H1 (cell line): ENCODE results near the gene HTR3B. TPM values are rescaled to one million over a fixed set of nuclear protein-coding genes. Genes with fewer than 3 reads are reported as not detected.

ENCODE experiments used
- polyA plus RNA-seq, 7 experiments: library from polyadenylated mRNA; depleted of rRNA in 3 of 7; stranded (reverse) in 5 of 7; unstranded in 2 of 7; fragments of >200 nt in 5 of 7; fragments of 200-250 nt in 2 of 7; gene quantifications; 1 replicate in 5 of 7; 2 replicates in 1 of 7; 4 replicates in 1 of 7; pipeline versions ENCODE4 v1.2.1 to v1.2.3, GENCODE V29; 2011 to 2013; ENCODE audit warnings: missing spikeins in 2 of 7, mixed read lengths in 2 of 7
- total RNA-seq: library from RNA; stranded (reverse); fragmentation: NEBNext Ultra II Directional; extraction: Animal tissue kit (Norgen Biotek cat#: 25700); gene quantifications from 2 replicates; pipeline ENCODE4 v1.2.1, GENCODE V29; 2021
- TF ChIP-seq, protein P1 (sequence below): fragments of 300-600 bp; sonication (generic); IDR thresholded peaks from 2 replicates; pipeline ENCODE4 v1.7.1; 2012; ENCODE audit warnings: low read length, moderate library complexity, mild to moderate bottlenecking, inconsistent platforms; ENCODE audit not compliant: insufficient replicate concordance

HTR3B gene
- total and polyA plus RNA-seq, 2 of the 8 experiments (the other 6 are each of a cell fraction or from before 2014, with no cell fraction given) = not detected

DNA sequence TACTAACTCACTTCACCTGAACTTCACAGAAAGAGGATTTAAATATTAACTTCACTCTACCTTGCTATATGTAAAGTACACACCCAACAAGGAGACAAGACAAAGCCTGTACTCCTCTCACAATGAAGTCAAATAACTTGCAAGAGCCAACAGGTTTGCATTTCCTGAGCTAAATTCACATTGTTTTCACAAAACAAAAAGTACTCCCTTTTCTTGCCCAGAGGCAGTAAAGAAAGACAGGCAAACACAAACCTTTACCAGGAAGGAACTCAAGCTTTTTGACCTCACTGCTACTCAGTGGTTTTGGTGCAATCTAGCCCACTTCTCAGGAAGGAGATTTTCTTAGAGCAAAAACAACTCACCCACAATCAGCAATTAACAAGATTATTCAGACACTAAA, 44.9 kb upstream of the HTR3B start (continued):
- TF ChIP-seq, protein P1, sequence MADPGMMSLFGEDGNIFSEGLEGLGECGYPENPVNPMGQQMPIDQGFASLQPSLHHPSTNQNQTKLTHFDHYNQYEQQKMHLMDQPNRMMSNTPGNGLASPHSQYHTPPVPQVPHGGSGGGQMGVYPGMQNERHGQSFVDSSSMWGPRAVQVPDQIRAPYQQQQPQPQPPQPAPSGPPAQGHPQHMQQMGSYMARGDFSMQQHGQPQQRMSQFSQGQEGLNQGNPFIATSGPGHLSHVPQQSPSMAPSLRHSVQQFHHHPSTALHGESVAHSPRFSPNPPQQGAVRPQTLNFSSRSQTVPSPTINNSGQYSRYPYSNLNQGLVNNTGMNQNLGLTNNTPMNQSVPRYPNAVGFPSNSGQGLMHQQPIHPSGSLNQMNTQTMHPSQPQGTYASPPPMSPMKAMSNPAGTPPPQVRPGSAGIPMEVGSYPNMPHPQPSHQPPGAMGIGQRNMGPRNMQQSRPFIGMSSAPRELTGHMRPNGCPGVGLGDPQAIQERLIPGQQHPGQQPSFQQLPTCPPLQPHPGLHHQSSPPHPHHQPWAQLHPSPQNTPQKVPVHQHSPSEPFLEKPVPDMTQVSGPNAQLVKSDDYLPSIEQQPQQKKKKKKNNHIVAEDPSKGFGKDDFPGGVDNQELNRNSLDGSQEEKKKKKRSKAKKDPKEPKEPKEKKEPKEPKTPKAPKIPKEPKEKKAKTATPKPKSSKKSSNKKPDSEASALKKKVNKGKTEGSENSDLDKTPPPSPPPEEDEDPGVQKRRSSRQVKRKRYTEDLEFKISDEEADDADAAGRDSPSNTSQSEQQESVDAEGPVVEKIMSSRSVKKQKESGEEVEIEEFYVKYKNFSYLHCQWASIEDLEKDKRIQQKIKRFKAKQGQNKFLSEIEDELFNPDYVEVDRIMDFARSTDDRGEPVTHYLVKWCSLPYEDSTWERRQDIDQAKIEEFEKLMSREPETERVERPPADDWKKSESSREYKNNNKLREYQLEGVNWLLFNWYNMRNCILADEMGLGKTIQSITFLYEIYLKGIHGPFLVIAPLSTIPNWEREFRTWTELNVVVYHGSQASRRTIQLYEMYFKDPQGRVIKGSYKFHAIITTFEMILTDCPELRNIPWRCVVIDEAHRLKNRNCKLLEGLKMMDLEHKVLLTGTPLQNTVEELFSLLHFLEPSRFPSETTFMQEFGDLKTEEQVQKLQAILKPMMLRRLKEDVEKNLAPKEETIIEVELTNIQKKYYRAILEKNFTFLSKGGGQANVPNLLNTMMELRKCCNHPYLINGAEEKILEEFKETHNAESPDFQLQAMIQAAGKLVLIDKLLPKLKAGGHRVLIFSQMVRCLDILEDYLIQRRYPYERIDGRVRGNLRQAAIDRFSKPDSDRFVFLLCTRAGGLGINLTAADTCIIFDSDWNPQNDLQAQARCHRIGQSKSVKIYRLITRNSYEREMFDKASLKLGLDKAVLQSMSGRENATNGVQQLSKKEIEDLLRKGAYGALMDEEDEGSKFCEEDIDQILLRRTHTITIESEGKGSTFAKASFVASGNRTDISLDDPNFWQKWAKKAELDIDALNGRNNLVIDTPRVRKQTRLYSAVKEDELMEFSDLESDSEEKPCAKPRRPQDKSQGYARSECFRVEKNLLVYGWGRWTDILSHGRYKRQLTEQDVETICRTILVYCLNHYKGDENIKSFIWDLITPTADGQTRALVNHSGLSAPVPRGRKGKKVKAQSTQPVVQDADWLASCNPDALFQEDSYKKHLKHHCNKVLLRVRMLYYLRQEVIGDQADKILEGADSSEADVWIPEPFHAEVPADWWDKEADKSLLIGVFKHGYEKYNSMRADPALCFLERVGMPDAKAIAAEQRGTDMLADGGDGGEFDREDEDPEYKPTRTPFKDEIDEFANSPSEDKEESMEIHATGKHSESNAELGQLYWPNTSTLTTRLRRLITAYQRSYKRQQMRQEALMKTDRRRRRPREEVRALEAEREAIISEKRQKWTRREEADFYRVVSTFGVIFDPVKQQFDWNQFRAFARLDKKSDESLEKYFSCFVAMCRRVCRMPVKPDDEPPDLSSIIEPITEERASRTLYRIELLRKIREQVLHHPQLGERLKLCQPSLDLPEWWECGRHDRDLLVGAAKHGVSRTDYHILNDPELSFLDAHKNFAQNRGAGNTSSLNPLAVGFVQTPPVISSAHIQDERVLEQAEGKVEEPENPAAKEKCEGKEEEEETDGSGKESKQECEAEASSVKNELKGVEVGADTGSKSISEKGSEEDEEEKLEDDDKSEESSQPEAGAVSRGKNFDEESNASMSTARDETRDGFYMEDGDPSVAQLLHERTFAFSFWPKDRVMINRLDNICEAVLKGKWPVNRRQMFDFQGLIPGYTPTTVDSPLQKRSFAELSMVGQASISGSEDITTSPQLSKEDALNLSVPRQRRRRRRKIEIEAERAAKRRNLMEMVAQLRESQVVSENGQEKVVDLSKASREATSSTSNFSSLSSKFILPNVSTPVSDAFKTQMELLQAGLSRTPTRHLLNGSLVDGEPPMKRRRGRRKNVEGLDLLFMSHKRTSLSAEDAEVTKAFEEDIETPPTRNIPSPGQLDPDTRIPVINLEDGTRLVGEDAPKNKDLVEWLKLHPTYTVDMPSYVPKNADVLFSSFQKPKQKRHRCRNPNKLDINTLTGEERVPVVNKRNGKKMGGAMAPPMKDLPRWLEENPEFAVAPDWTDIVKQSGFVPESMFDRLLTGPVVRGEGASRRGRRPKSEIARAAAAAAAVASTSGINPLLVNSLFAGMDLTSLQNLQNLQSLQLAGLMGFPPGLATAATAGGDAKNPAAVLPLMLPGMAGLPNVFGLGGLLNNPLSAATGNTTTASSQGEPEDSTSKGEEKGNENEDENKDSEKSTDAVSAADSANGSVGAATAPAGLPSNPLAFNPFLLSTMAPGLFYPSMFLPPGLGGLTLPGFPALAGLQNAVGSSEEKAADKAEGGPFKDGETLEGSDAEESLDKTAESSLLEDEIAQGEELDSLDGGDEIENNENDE = peak; percentile 65
